CD4-positive, alpha-beta T cell (primary cell): ENCODE measurements around the gene TTBK1. TPM values are rescaled to one million over a fixed set of nuclear protein-coding genes. Genes with fewer than 3 reads are reported as not detected.

Source experiments
- ATAC-seq: fragments of 200-7000 bp; cut with Tn5 transposase; one replicate; pipeline ENCODE4 v1.10.0; 2022; ENCODE audit warnings: mild to moderate bottlenecking; ENCODE audit not compliant: poor library complexity
- CTCF ChIA-PET: fragments of 350-600 bp; sonication (Branson Sonifier 250); formaldehyde crosslinking; loops from one replicate; lab custom pipeline; 2021; ENCODE audit warnings: antibody characterized with exemption, inconsistent platforms; lab: Charles Lee
- POLR2A ChIA-PET: fragments of 350-600 bp; sonication (Branson Sonifier 250); formaldehyde crosslinking; loops from one replicate; lab custom pipeline; 2021; ENCODE audit warnings: antibody characterized with exemption, inconsistent platforms; lab: Charles Lee
- DNase-seq, 14 experiments: peaks; one replicate each; pipeline ENCODE4 v3.0.0-alpha.2; 2013 to 2020; ENCODE audit warnings: mixed read lengths in 2 of 14
- H3K27ac ChIP-seq, 2 donors: one replicate each; pipeline versions ENCODE4 v1.5.1 to v1.7.0; 2013; ENCODE audit warnings: low read length in 2 of 2, low read depth in 1 of 2, mild to moderate bottlenecking in 1 of 2
- H3K27me3 ChIP-seq, 2 experiments: 1 replicate in 1 of 2; 2 replicates in 1 of 2; pipeline versions ENCODE4 v1.6.1 to v1.7.0; 2013; ENCODE audit warnings: low read length in 2 of 2, control low read depth in 1 of 2, mild to moderate bottlenecking in 1 of 2, moderate library complexity in 1 of 2; ENCODE audit not compliant: insufficient read depth in 2 of 2, control insufficient read depth in 1 of 2
- H3K36me3 ChIP-seq: one replicate; pipeline ENCODE4 v1.6.1; 2013; ENCODE audit warnings: low read length, control low read depth; ENCODE audit not compliant: insufficient read depth
- H3K4me1 ChIP-seq: one replicate; pipeline ENCODE4 v1.6.1; 2013; ENCODE audit warnings: low read length, control low read depth; ENCODE audit not compliant: insufficient read depth
- H3K4me3 ChIP-seq: one replicate; pipeline ENCODE4 v1.5.1; 2013; ENCODE audit warnings: mild to moderate bottlenecking, low read length, moderate library complexity
- H3K9me3 ChIP-seq, 2 experiments: 1 replicate in 1 of 2; 2 replicates in 1 of 2; pipeline versions ENCODE4 v1.6.1 to v1.7.0; 2013; ENCODE audit warnings: low read length in 2 of 2, mild to moderate bottlenecking in 2 of 2, control low read depth in 1 of 2, moderate library complexity in 1 of 2; ENCODE audit not compliant: control insufficient read depth in 1 of 2, insufficient read depth in 1 of 2
- H3K27ac Mint-ChIP-seq: one replicate; pipeline ENCODE4 v1.8.0; 2020; ENCODE audit warnings: mixed read lengths
- H3K27me3 Mint-ChIP-seq: one replicate; pipeline ENCODE4 v1.8.0; 2021; ENCODE audit warnings: mixed read lengths
- H3K36me3 Mint-ChIP-seq: one replicate; pipeline ENCODE4 v1.8.0; 2021; ENCODE audit warnings: low read depth, mixed read lengths
- H3K4me1 Mint-ChIP-seq: one replicate; pipeline ENCODE4 v1.8.0; 2021; ENCODE audit warnings: low read depth, mixed read lengths
- H3K4me3 Mint-ChIP-seq: one replicate; pipeline ENCODE4 v1.8.0; 2020; ENCODE audit warnings: mild to moderate bottlenecking, mixed read lengths
- H3K9me3 Mint-ChIP-seq: one replicate; pipeline ENCODE4 v1.8.0; 2020; ENCODE audit warnings: mixed read lengths
- intact Hi-C, 2 experiments: fragments of 100-400 bp; cut with DNase I in 1 of 2; cut with micrococcal nuclease in 1 of 2; formaldehyde crosslinking; loops; one replicate each; pipeline versions ENCODE4 v1.15.1 to v1.9.0; 2023 to 2025; cut with DNase I, micrococcal nuclease
- total RNA-seq, 174 experiments: library from RNA in 2 of 174; stranded (reverse) in 2 of 174; gene quantifications; one replicate each; pipeline ENCODE4 v1.2.3 and lab custom pipeline; 2021 to 2026
- TF ChIP-seq, protein P1 (sequence below): fragments of 200-600 bp; IDR thresholded peaks from one replicate; pipeline ENCODE4 v1.8.0; 2022; ENCODE audit warnings: antibody characterized with exemption, mild to moderate bottlenecking

TTBK1 gene
- total RNA-seq, 2 experiments from 2014 or later = not detected

DNA sequence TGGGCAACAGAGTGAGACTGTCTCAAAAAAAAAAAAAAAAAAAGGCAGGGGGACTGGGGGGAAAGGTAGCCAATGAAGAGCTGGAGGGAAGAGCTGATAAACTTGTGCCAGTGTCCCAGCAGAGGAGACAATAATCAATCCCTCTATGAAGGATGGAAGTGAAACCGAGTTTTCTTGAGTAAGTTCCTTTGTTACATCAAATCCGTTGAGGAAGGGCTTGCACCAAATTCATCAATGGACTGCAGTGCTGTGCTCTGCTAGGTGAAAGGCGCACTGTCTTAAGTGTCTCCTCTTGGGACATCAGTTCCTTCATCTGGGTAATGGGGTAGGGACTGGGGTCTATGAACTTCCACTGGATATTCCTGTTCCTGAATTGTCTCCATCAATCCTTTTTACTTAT lies 68.4 kb downstream of the TTBK1 start:
- Mint-ChIP-seq H3K27ac (no peak overlapping the region), H3K4me1 (peaks cover 7% of the 10 kb centered on the region), H3K27me3 (no peaks in the 10 kb centered on the region), H3K4me3 (no peak overlapping the region), H3K9me3 (no peaks in the 10 kb centered on the region), H3K36me3 (no peaks in the 10 kb centered on the region)
- Histone ChIP-seq H3K4me3 (no peak overlapping the region), H3K27ac (no peak overlapping the region), H3K27me3 (no peaks in the 10 kb centered on the region), H3K4me1 (peaks cover 19% of the 10 kb centered on the region), H3K36me3 (no peaks in the 10 kb centered on the region), H3K9me3 (no peaks in the 10 kb centered on the region)
- CTCF ChIA-PET = interaction anchor here (0.7 kb wide), 1 partner anchor 316 kb away, joined by 3 read pairs; no protein-coding TSS in a partner anchor
- TF ChIP-seq, protein P1, sequence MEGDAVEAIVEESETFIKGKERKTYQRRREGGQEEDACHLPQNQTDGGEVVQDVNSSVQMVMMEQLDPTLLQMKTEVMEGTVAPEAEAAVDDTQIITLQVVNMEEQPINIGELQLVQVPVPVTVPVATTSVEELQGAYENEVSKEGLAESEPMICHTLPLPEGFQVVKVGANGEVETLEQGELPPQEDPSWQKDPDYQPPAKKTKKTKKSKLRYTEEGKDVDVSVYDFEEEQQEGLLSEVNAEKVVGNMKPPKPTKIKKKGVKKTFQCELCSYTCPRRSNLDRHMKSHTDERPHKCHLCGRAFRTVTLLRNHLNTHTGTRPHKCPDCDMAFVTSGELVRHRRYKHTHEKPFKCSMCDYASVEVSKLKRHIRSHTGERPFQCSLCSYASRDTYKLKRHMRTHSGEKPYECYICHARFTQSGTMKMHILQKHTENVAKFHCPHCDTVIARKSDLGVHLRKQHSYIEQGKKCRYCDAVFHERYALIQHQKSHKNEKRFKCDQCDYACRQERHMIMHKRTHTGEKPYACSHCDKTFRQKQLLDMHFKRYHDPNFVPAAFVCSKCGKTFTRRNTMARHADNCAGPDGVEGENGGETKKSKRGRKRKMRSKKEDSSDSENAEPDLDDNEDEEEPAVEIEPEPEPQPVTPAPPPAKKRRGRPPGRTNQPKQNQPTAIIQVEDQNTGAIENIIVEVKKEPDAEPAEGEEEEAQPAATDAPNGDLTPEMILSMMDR = no peak
- POLR2A ChIA-PET = interaction anchor here (0.5 kb wide), 1 partner anchor 212 kb away, joined by 4 read pairs; no protein-coding TSS in a partner anchor
- intact Hi-C loops = no loop called here
- ATAC-seq (no peak), DNase-seq (no peak)

DNA sequence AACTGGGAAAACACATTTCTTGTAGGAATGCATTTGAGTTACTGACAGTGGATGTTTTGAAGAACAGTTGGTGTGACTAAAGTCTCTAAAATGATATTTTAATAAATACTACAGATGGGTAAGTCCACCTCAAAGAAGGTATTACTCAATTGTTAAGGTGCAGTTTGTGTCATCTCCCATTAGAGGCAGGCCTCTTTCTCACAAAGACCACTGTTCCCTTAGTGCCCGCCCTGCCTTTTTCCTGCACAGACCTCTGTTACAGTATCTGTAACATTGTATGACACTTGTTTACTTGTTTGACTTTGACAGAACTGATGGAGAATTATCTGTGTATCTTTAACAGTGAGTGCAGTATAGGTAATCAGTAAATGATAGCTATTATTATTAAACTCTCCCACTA lies 70.5 kb downstream of the TTBK1 start:
- Histone ChIP-seq H3K4me3 (no peak overlapping the region), H3K36me3 (no peaks in the 10 kb centered on the region), H3K4me1 (peaks cover 8% of the 10 kb centered on the region), H3K9me3 (no peaks in the 10 kb centered on the region), H3K27ac (no peak overlapping the region), H3K27me3 (no peaks in the 10 kb centered on the region)
- H3K27me3 Mint-ChIP-seq = no peaks in the 10 kb centered on the region
- ChIA-PET POLR2A (no interaction called here), CTCF (no interaction called here)
- H3K4me1 Mint-ChIP-seq = peaks cover 6% of the 10 kb centered on the region
- no peak overlapping the region for H3K4me3 Mint-ChIP-seq
- no peaks in the 10 kb centered on the region for H3K9me3 Mint-ChIP-seq
- intact Hi-C loops = no loop called here
- no peak overlapping the region for H3K27ac Mint-ChIP-seq
- ATAC-seq (no peak), DNase-seq (no peak)
- peaks cover 7% of the 10 kb centered on the region for H3K36me3 Mint-ChIP-seq
- TF ChIP-seq, protein P1 = no peak

DNA sequence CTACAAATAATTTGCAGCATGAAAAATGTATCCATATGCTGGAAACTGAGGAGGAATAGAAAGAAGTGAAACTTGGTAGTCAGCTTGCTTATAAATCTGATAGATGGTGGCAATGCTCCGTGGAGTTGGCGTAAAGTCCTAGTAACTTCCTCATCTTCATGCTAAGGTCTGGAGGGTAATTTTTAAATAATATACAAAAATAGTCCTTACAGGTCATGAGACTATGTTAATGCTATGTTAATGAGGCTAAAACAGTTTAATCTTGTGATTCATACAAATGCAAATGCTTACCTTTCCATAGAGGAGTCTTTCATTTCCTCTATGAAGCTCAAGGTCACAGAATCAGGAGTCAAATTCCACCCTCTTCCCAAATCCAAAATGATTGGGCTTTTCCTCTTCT lies 74.7 kb downstream of the TTBK1 start:
- no peaks in the 10 kb centered on the region for H3K36me3 ChIP-seq
- no peaks in the 10 kb centered on the region for H3K9me3 Mint-ChIP-seq
- H3K27me3 Mint-ChIP-seq = no peaks in the 10 kb centered on the region
- DNase-seq (no peak), ATAC-seq (no peak)
- H3K27me3 ChIP-seq = no peaks in the 10 kb centered on the region
- TF ChIP-seq, protein P1 = no peak
- no peaks in the 10 kb centered on the region for H3K9me3 ChIP-seq
- peaks cover 13% of the 10 kb centered on the region for H3K36me3 Mint-ChIP-seq
- no peak overlapping the region for H3K4me3 Mint-ChIP-seq
- intact Hi-C loops = no loop called here
- H3K4me1 Mint-ChIP-seq = no peaks in the 10 kb centered on the region
- no peak overlapping the region for H3K27ac ChIP-seq
- no peaks in the 10 kb centered on the region for H3K4me1 ChIP-seq
- H3K27ac Mint-ChIP-seq = no peak overlapping the region
- ChIA-PET POLR2A (no interaction called here), CTCF (no interaction called here)
- no peak overlapping the region for H3K4me3 ChIP-seq
